Measurements from ENCODE around the gene EFR3B.
"Not testable (repeated sequence)": the region's sequence is repeated elsewhere in the genome, so short reads cannot be mapped to it uniquely, and the experiment has no call there.

- TF ChIP-seq SMC3 (IDR thresholded peaks at IDR 0.05; ENCODE audit: low read length); ZBTB33 (CRISPR knock-in tag; IDR thresholded peaks at IDR 0.05); MAF1 (CRISPR knock-in tag; IDR thresholded peaks at IDR 0.05; ENCODE audit: borderline replicate concordance); PAXIP1 (CRISPR knock-in tag; conservative IDR thresholded peaks at IDR 0.05); CTCF (CRISPR knock-in tag; IDR thresholded peaks at IDR 0.05); ZNF138 (CRISPR knock-in tag; IDR thresholded peaks at IDR 0.05; ENCODE audit: low read depth); POLR2A (IDR thresholded peaks at IDR 0.05; ENCODE audit: insufficient read depth in 1 of 2, low read depth in 2 of 2, low read length in 2 of 2); EZH2 (conservative IDR thresholded peaks at IDR 0.05; ENCODE audit: low read depth, low read length); POLR2AphosphoS5 (IDR thresholded peaks at IDR 0.05; ENCODE audit: low read depth, low read length); SMAD1 (CRISPR knock-in tag; IDR thresholded peaks at IDR 0.05; ENCODE audit: borderline replicate concordance, low read depth); CBX5 (CRISPR knock-in tag; IDR thresholded peaks at IDR 0.05; ENCODE audit: borderline replicate concordance); YY1 (IDR thresholded peaks at IDR 0.05; ENCODE audit: insufficient read depth, insufficient replicate concordance, low read depth, low read length); PHF5A (CRISPR knock-in tag; IDR thresholded peaks at IDR 0.05; ENCODE audit: low read depth, unreplicated experiment): not testable (repeated sequence)
Measured at GRCh38 chr2:25011342-25011741, 30.5 kb upstream of the EFR3B start.
